ENCODE data around the gene ELL2. TPM values are rescaled to one million over a fixed set of nuclear protein-coding genes. Genes with fewer than 3 reads are reported as not detected.
"Not testable (repeated sequence)": the region's sequence is repeated elsewhere in the genome, so short reads cannot be mapped to it uniquely, and the experiment has no call there.

Gene ELL2
- total RNA-seq, 1 donor from 2014 or later = 14.2 TPM

- no peaks in the 10 kb centered on the region for H3K9me3 Mint-ChIP-seq
Observed at GRCh38 chr5:95838001-95838520, 123.6 kb downstream of the ELL2 start.

GRCh38 chr5:95837492-95837891 lies 124.2 kb downstream of the ELL2 start:
- Mint-ChIP-seq H3K4me3 (no peak overlapping the region), H3K36me3 (no peaks in the 10 kb centered on the region), H3K27ac (no peak overlapping the region), H3K4me1 (peaks cover 3% of the 10 kb centered on the region), H3K27me3 (ENCODE audit: insufficient read depth, low read depth) (peaks cover 5% of the 10 kb centered on the region), H3K9me3 (no peaks in the 10 kb centered on the region)
- Histone ChIP-seq H3K4me2 (no peak overlapping the region), H3K9me3 (ENCODE audit: low read depth) (no peaks in the 10 kb centered on the region), H3K36me3 (no peaks in the 10 kb centered on the region), H4K20me1 (ENCODE audit: low read depth) (no peaks in the 10 kb centered on the region), H3K79me2 (ENCODE audit: low read depth) (no peaks in the 10 kb centered on the region), H3K4me1 (no peaks in the 10 kb centered on the region), H3F3A (ENCODE audit: low read depth) (no peaks in the 10 kb centered on the region), H3K27ac (no peak overlapping the region), H2AFZ (replicated peaks) (no peak overlapping the region), H3K4me3 (no peak overlapping the region), H3K9ac (no peak overlapping the region), H3K27me3 (peaks cover 17% of the 10 kb centered on the region)
- TF ChIP-seq CTCF (IDR thresholded peaks at IDR 0.05) = no peak
- no peak for TF ChIP-seq EZH2phosphoT487 (IDR thresholded peaks at IDR 0.05)
- no peak for TF ChIP-seq EZH2 (IDR thresholded peaks at IDR 0.05)
- DNase-seq (ENCODE audit: low spot score) = no peak

More at GRCh38 chr5:95838001-95838520, 123.6 kb downstream of the ELL2 start:
- H3K4me1 ChIP-seq = no peaks in the 10 kb centered on the region
- no peak overlapping the region for H3K27ac ChIP-seq
- peaks cover 17% of the 10 kb centered on the region for H3K27me3 ChIP-seq
- H3F3A ChIP-seq (ENCODE audit: low read depth) = no peaks in the 10 kb centered on the region
- H3K4me2 ChIP-seq = no peak overlapping the region
- TF ChIP-seq EZH2phosphoT487 (IDR thresholded peaks at IDR 0.05) (no peak), EZH2 (IDR thresholded peaks at IDR 0.05) (no peak), CTCF (IDR thresholded peaks at IDR 0.05) (no peak)
- H3K4me3 Mint-ChIP-seq = no peak overlapping the region
- H3K9ac ChIP-seq = no peak overlapping the region
- H3K4me3 ChIP-seq = no peak overlapping the region
- H3K27me3 Mint-ChIP-seq (ENCODE audit: insufficient read depth, low read depth) = peaks cover 7% of the 10 kb centered on the region
- DNase-seq (ENCODE audit: low spot score) = no peak
- no peaks in the 10 kb centered on the region for H3K36me3 ChIP-seq
- no peaks in the 10 kb centered on the region for H4K20me1 ChIP-seq (ENCODE audit: low read depth)
- H3K4me1 Mint-ChIP-seq = peaks cover 3% of the 10 kb centered on the region
- H3K9me3 ChIP-seq (ENCODE audit: low read depth) = no peaks in the 10 kb centered on the region
- H2AFZ ChIP-seq (replicated peaks) = no peak overlapping the region
- H3K36me3 Mint-ChIP-seq = no peaks in the 10 kb centered on the region
- no peaks in the 10 kb centered on the region for H3K79me2 ChIP-seq (ENCODE audit: low read depth)
- H3K27ac Mint-ChIP-seq = no peak overlapping the region

GRCh38 chr5:95836971-95837370 lies 124.7 kb downstream of the ELL2 start:
- not testable (repeated sequence) for H3K4me3 Mint-ChIP-seq; H3K9ac ChIP-seq; H3K4me1 Mint-ChIP-seq; H3K36me3 Mint-ChIP-seq; H3K27me3 Mint-ChIP-seq (ENCODE audit: insufficient read depth, low read depth); H3K9me3 ChIP-seq (ENCODE audit: low read depth); H2AFZ ChIP-seq (replicated peaks); H3K4me2 ChIP-seq; H4K20me1 ChIP-seq (ENCODE audit: low read depth); H3K9me3 Mint-ChIP-seq; H3K27ac ChIP-seq; H3K36me3 ChIP-seq; H3K4me3 ChIP-seq; H3K27ac Mint-ChIP-seq; DNase-seq (ENCODE audit: low spot score); H3F3A ChIP-seq (ENCODE audit: low read depth); H3K79me2 ChIP-seq (ENCODE audit: low read depth); H3K4me1 ChIP-seq
- peaks cover 17% of the 10 kb centered on the region for H3K27me3 ChIP-seq

GRCh38 chr5:95836544-95836943 lies 125.1 kb downstream of the ELL2 start:
- H3K9me3 Mint-ChIP-seq = no peaks in the 10 kb centered on the region
- H2AFZ ChIP-seq (replicated peaks) = no peak overlapping the region
- H3K4me3 ChIP-seq = no peak overlapping the region
- H3K4me2 ChIP-seq = no peak overlapping the region
- no peak overlapping the region for H3K9ac ChIP-seq
- no peak overlapping the region for H3K27ac ChIP-seq
- H3K4me1 Mint-ChIP-seq = peaks cover 3% of the 10 kb centered on the region
- no peak overlapping the region for H3K27ac Mint-ChIP-seq
- H3K4me1 ChIP-seq = no peaks in the 10 kb centered on the region
- TF ChIP-seq CTCF (IDR thresholded peaks at IDR 0.05) (no peak), EZH2 (IDR thresholded peaks at IDR 0.05) (no peak), EZH2phosphoT487 (IDR thresholded peaks at IDR 0.05) (no peak)
- no peaks in the 10 kb centered on the region for H3K36me3 Mint-ChIP-seq
- H3K36me3 ChIP-seq = no peaks in the 10 kb centered on the region
- no peak overlapping the region for H3K4me3 Mint-ChIP-seq
- no peak for DNase-seq (ENCODE audit: low spot score)
- H4K20me1 ChIP-seq (ENCODE audit: low read depth) = no peaks in the 10 kb centered on the region
- H3K9me3 ChIP-seq (ENCODE audit: low read depth) = no peaks in the 10 kb centered on the region
- peaks cover 17% of the 10 kb centered on the region for H3K27me3 ChIP-seq
- no peaks in the 10 kb centered on the region for H3F3A ChIP-seq (ENCODE audit: low read depth)
- no peaks in the 10 kb centered on the region for H3K79me2 ChIP-seq (ENCODE audit: low read depth)
- peaks cover 5% of the 10 kb centered on the region for H3K27me3 Mint-ChIP-seq (ENCODE audit: insufficient read depth, low read depth)

Measured in neural progenitor cell (in vitro differentiated cells).